Panc1 (cell line): ENCODE results near the gene ANO9. TPM values are rescaled to one million over a fixed set of nuclear protein-coding genes. Genes with fewer than 3 reads are reported as not detected.

ENCODE experiments used
- ATAC-seq: fragments of 200-7000 bp; cut with Tn5 transposase; 2 replicates; pipeline ENCODE4 v1.9.1; 2020; ENCODE audit warnings: mild to moderate bottlenecking, moderate library complexity
- BruUV-seq: library from RNA; stranded (reverse); fragments of 400-500 nt; replicated peaks from 2 replicates; lab custom pipeline; 2021; lab: Mats Ljungman, UMichigan
- CTCF ChIA-PET: fragments of 300-600 bp; sonication (Branson Sonifier 250); formaldehyde crosslinking; loops from one replicate; lab custom pipeline; 2022; ENCODE audit warnings: antibody characterized with exemption; lab: Charles Lee
- POLR2A ChIA-PET: fragments of 300-600 bp; sonication (Branson Sonifier 250); formaldehyde crosslinking; loops from one replicate; lab custom pipeline; 2022; ENCODE audit warnings: antibody characterized with exemption; lab: Charles Lee
- DNase-seq: peaks from one replicate; pipeline ENCODE4 v3.0.0-alpha.2; 2010; ENCODE audit warnings: low read depth, low spot score
- H3K27ac ChIP-seq: 2 replicates; pipeline ENCODE4 v1.5.1; 2011; ENCODE audit warnings: mild to moderate bottlenecking, low read length, inconsistent platforms
- H3K27me3 ChIP-seq: fragments of 200-500 bp; sonication (Bioruptor generic); 2 replicates; pipeline ENCODE4 v1.6.0; 2014; ENCODE audit warnings: low read length, inconsistent platforms; ENCODE audit not compliant: control insufficient read depth, insufficient read depth
- H3K36me3 ChIP-seq: fragments of 200-500 bp; sonication (Bioruptor generic); 2 replicates; pipeline ENCODE4 v1.5.1; 2014; ENCODE audit warnings: inconsistent platforms, mild to moderate bottlenecking, low read length, moderate library complexity; ENCODE audit not compliant: control insufficient read depth, insufficient read depth
- H3K4me1 ChIP-seq: 2 replicates; pipeline ENCODE4 v1.5.1; 2011; ENCODE audit warnings: inconsistent platforms, mild to moderate bottlenecking, low read length, moderate library complexity; ENCODE audit not compliant: control insufficient read depth, insufficient read depth
- H3K4me3 ChIP-seq, 2 experiments: 2 replicates each; pipeline ENCODE4 v1.5.1; 2011 to 2012; ENCODE audit warnings: low read depth in 2 of 2, low read length in 2 of 2, mild to moderate bottlenecking in 2 of 2, inconsistent platforms in 1 of 2, moderate library complexity in 1 of 2
- H3K9me3 ChIP-seq: fragments of 200-500 bp; sonication (Bioruptor generic); 2 replicates; pipeline ENCODE4 v1.5.1; 2014; ENCODE audit warnings: low read depth, mild to moderate bottlenecking, inconsistent platforms, low read length, moderate library complexity; ENCODE audit not compliant: control insufficient read depth, insufficient read depth
- POLR2AphosphoS5 ChIP-seq: IDR thresholded peaks from 2 replicates; pipeline ENCODE4 v1.6.1; 2012; ENCODE audit warnings: mild to moderate bottlenecking, low read depth, low read length, moderate library complexity
- SIN3A ChIP-seq: IDR thresholded peaks from 2 replicates; pipeline ENCODE4 v1.6.1; 2012; ENCODE audit warnings: low read depth, mild to moderate bottlenecking, low read length, moderate library complexity, borderline replicate concordance; ENCODE audit not compliant: insufficient read depth
- TCF7L2 ChIP-seq: IDR thresholded peaks from 2 replicates; pipeline ENCODE4 v1.6.1; 2011; ENCODE audit warnings: mild to moderate bottlenecking, low read depth, low read length, inconsistent platforms
- in situ Hi-C: cut with HindIII; loops from 2 replicates; pipeline ENCODE4 v1.10.0; 2016; ENCODE audit warnings: low sequenced_read_pairs, low pct_unique_long_range_greater_than_20kb
- intact Hi-C: fragments of 100-400 bp; cut with micrococcal nuclease; formaldehyde crosslinking; loops from one replicate; pipeline ENCODE4 v1.10.0; 2022; ENCODE audit not compliant: unreplicated experiment
- total RNA-seq: library from RNA; stranded (reverse); gene quantifications from one replicate; pipeline ENCODE4 v1.2.1, GENCODE V29; 2021; ENCODE audit not compliant: unreplicated experiment
- TF ChIP-seq, protein P1 (sequence below): fragments of 450-650 bp; IDR thresholded peaks from 2 replicates; pipeline ENCODE4 v1.5.1; 2017; ENCODE audit warnings: mild to moderate bottlenecking
- TF ChIP-seq, protein P2 (sequence below), 2 experiments: IDR thresholded peaks; 2 replicates each; pipeline ENCODE4 v1.6.1; 2011 to 2012; ENCODE audit warnings: low read depth in 2 of 2, control low read depth in 1 of 2, low read length in 1 of 2, mild to moderate bottlenecking in 1 of 2, moderate library complexity in 1 of 2; ENCODE audit not compliant: insufficient read depth in 1 of 2

Gene ANO9
- total RNA-seq, 1 experiment from 2014 or later, result 61.4 TPM

DNA sequence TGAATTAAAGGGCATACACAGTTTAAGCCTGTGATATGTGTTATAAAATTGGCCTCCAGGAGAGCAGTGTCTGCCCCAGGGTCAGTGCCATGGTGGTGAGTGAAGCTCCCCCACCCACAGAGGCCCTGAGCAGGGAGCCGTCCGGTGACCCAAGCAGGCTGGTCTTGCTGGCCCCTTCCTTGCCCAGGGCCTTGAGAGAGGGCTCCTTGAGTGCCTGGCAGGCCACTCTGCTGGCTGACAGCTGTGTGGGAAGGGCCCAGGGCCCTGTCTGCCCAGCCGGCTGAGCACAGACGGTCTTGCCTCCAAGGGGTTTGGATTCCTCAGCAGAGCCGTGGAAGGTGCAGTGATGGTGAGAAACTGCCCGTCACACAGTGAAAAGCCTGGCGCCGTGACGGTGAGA, 34.1 kb upstream of the ANO9 start:
- no peak overlapping the region for H3K27ac ChIP-seq
- H3K4me1 ChIP-seq, result no peaks in the 10 kb centered on the region
- H3K9me3 ChIP-seq, result no peaks in the 10 kb centered on the region
- ATAC-seq (no peak), DNase-seq (no peak)
- intact Hi-C loops, result no loop called here
- no TSS peak for BruUV-seq
- H3K4me3 ChIP-seq, result no peak overlapping the region
- in situ Hi-C loops, result no loop called here
- TF ChIP-seq, protein P1, sequence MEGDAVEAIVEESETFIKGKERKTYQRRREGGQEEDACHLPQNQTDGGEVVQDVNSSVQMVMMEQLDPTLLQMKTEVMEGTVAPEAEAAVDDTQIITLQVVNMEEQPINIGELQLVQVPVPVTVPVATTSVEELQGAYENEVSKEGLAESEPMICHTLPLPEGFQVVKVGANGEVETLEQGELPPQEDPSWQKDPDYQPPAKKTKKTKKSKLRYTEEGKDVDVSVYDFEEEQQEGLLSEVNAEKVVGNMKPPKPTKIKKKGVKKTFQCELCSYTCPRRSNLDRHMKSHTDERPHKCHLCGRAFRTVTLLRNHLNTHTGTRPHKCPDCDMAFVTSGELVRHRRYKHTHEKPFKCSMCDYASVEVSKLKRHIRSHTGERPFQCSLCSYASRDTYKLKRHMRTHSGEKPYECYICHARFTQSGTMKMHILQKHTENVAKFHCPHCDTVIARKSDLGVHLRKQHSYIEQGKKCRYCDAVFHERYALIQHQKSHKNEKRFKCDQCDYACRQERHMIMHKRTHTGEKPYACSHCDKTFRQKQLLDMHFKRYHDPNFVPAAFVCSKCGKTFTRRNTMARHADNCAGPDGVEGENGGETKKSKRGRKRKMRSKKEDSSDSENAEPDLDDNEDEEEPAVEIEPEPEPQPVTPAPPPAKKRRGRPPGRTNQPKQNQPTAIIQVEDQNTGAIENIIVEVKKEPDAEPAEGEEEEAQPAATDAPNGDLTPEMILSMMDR, result no peak
- TF ChIP-seq, protein P2, sequence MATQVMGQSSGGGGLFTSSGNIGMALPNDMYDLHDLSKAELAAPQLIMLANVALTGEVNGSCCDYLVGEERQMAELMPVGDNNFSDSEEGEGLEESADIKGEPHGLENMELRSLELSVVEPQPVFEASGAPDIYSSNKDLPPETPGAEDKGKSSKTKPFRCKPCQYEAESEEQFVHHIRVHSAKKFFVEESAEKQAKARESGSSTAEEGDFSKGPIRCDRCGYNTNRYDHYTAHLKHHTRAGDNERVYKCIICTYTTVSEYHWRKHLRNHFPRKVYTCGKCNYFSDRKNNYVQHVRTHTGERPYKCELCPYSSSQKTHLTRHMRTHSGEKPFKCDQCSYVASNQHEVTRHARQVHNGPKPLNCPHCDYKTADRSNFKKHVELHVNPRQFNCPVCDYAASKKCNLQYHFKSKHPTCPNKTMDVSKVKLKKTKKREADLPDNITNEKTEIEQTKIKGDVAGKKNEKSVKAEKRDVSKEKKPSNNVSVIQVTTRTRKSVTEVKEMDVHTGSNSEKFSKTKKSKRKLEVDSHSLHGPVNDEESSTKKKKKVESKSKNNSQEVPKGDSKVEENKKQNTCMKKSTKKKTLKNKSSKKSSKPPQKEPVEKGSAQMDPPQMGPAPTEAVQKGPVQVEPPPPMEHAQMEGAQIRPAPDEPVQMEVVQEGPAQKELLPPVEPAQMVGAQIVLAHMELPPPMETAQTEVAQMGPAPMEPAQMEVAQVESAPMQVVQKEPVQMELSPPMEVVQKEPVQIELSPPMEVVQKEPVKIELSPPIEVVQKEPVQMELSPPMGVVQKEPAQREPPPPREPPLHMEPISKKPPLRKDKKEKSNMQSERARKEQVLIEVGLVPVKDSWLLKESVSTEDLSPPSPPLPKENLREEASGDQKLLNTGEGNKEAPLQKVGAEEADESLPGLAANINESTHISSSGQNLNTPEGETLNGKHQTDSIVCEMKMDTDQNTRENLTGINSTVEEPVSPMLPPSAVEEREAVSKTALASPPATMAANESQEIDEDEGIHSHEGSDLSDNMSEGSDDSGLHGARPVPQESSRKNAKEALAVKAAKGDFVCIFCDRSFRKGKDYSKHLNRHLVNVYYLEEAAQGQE (IDR thresholded peaks at IDR 0.05; ENCODE audit: insufficient read depth in 1 of 2, low read depth in 2 of 2, low read length in 1 of 2), result no peak
- TF ChIP-seq TCF7L2 (no peak), SIN3A (no peak), POLR2AphosphoS5 (no peak)
- ChIA-PET CTCF (no interaction called here), POLR2A (no interaction called here)
- H3K36me3 ChIP-seq, result no peaks in the 10 kb centered on the region
- H3K27me3 ChIP-seq, result no peaks in the 10 kb centered on the region

DNA sequence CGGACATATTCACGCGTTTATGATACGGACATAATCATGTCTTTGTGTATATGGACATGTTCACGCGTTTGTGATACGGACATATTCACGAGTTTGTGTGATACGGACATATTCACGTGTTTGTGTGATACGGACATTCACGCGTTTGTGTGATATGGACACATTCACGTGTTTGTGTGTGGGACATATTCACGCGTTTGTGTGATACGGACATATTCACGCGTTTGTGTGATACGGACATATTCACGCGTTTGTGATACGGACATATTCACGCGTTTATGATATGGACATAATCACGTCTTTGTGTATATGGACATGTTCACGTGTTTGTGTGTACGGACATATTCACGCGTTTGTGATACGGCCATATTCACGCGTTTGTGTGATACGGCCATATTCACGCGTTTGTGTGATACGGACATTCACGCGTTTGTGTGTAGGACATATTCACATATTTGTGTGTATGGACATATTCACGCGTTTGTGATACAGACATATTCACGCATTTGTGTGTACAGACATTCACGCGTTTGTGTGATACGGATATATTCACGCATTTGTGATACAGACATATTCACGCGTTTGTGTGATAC, 33.2 kb upstream of the ANO9 start:
- in situ Hi-C loops, result no loop called here
- TF ChIP-seq TCF7L2, result no peak
- TF ChIP-seq, protein P2 (IDR thresholded peaks at IDR 0.05; ENCODE audit: insufficient read depth in 1 of 2, low read depth in 2 of 2, low read length in 1 of 2), result no peak
- TF ChIP-seq, protein P1, result no peak
- TF ChIP-seq POLR2AphosphoS5, result no peak
- TF ChIP-seq SIN3A, result no peak
- Histone ChIP-seq H3K4me1 (peaks cover 4% of the 10 kb centered on the region), H3K4me3 (no peak overlapping the region), H3K9me3 (no peaks in the 10 kb centered on the region), H3K27ac (no peak overlapping the region), H3K27me3 (no peaks in the 10 kb centered on the region), H3K36me3 (no peaks in the 10 kb centered on the region)
- ATAC-seq (no peak), DNase-seq (no peak)
- POLR2A ChIA-PET, result no interaction called here
- intact Hi-C loops, result no loop called here
- CTCF ChIA-PET, result interaction anchor here (0.7 kb wide), 1 partner anchor 9 kb away, joined by 3 read pairs; no protein-coding TSS in a partner anchor
- BruUV-seq, result no TSS peak
